Heart left ventricle (tissue), 16 donors: ENCODE measurements around the gene HGS. TPM values are rescaled to one million over a fixed set of nuclear protein-coding genes. Genes with fewer than 3 reads are reported as not detected.

Experiments used
- ATAC-seq, 4 donors: fragments of 200-7000 bp; cut with Tn5 transposase; one replicate each; pipeline ENCODE4 v1.9.1; 2020 to 2022; ENCODE audit warnings: moderate library complexity in 4 of 4, mild to moderate bottlenecking in 3 of 4, moderate number of reproducible peaks in 1 of 4
- DNase-seq, 5 donors: peaks; one replicate each; pipeline ENCODE4 v3.0.0-alpha.2; 2020
- H3K27ac ChIP-seq, 12 donors: fragments of 200-600 bp; sonication (generic) in 4 of 12; one replicate each; pipeline versions ENCODE4 v1.5.0 to v1.8.0; 2016 to 2022; ENCODE audit warnings: mild to moderate bottlenecking in 2 of 12
- H3K27me3 ChIP-seq, 9 donors: fragments of 200-600 bp; sonication (generic) in 2 of 9; one replicate each; pipeline versions ENCODE4 v1.5.1 to v1.8.0; 2016 to 2022; ENCODE audit warnings: mild to moderate bottlenecking in 3 of 9
- H3K36me3 ChIP-seq, 9 donors: fragments of 200-600 bp; sonication (generic) in 2 of 9; one replicate each; pipeline versions ENCODE4 v1.5.0 to v1.8.0; 2018 to 2022; ENCODE audit warnings: mild to moderate bottlenecking in 2 of 9
- H3K4me1 ChIP-seq, 12 donors: fragments of 200-600 bp; sonication (generic) in 4 of 12; one replicate each; pipeline versions ENCODE4 v1.5.0 to v1.8.0; 2016 to 2022; ENCODE audit warnings: mild to moderate bottlenecking in 3 of 12
- H3K4me3 ChIP-seq, 12 donors: fragments of 200-600 bp; sonication (generic) in 4 of 12; one replicate each; pipeline versions ENCODE4 v1.5.0 to v1.8.0; 2017 to 2022; ENCODE audit warnings: mild to moderate bottlenecking in 9 of 12, moderate library complexity in 4 of 12
- H3K9me3 ChIP-seq, 12 donors: fragments of 200-600 bp; sonication (generic) in 4 of 12; one replicate each; pipeline versions ENCODE4 v1.5.0 to v1.8.0; 2016 to 2022; ENCODE audit warnings: mild to moderate bottlenecking in 1 of 12
- CTCF ChIP-seq, 12 donors: fragments of 200-600 bp; sonication (generic) in 4 of 12; IDR thresholded peaks; one replicate each; pipeline versions ENCODE4 v1.5.0 to v1.8.0; 2018 to 2022; ENCODE audit warnings: antibody characterized with exemption in 12 of 12, mild to moderate bottlenecking in 5 of 12
- POLR2A ChIP-seq, 2 donors: fragments of 450-650 bp; IDR thresholded peaks; one replicate each; pipeline ENCODE4 v1.6.1; 2017; ENCODE audit warnings: antibody characterized with exemption in 2 of 2, mild to moderate bottlenecking in 2 of 2, moderate library complexity in 2 of 2
- WGBS, 4 donors: extraction: QIAGEN DNeasy Blood & Tissue Kit in 2 of 4; methylation state at CpG; one replicate each; pipeline versions ENCODE4 v1.1.5 to v1.1.7; 2013 to 2018; 5-methylcytosine and 5-hydroxymethylcytosine counted together
- intact Hi-C, 10 donors: fragments of 100-400 bp; cut with DNase I; formaldehyde crosslinking; loops; one replicate each; pipeline versions ENCODE4 v1.11.1 to v1.14.2; 2022
- polyA plus RNA-seq, 2 donors: library from polyadenylated mRNA; stranded (reverse); fragments of 200-250 nt; gene quantifications; one replicate each; pipeline ENCODE4 v1.2.3, GENCODE V29; 2013
- total RNA-seq, 9 donors: library from RNA; depleted of rRNA in 2 of 9; stranded (reverse); fragments of >200 nt in 2 of 9; fragmentation: NEBNext Ultra II Directional in 3 of 9; extraction: Animal tissue kit (Norgen Biotek cat#: 25700) in 3 of 9; gene quantifications; one replicate each; pipeline versions ENCODE4 v1.1.0 to v1.2.4, GENCODE V29; 2016 to 2023
- donor health status: ischemic (EF 13 %, LVEDD 7.1; RV severe dilation, severe dysfunction).
- donor health status: healthy with polysubstance abuse.
- donor health status: DM: no; HTN: yes; CAD: no.
- donor health status: DM: no; HTN: no; CAD: no.
- donor health status: ischemic (EF 25% LVEDD 6.9; RV normal size, moderate dysfunction).
- donor health status: ischemic (EF 25% LVEDD 5.7; RV mildly dilated, moderate dysfunction).
- donor health status: healthy.
- donor health status: DM: yes; HTN: yes; CAD: no.
- donor health status: ischemic (EF 35%, LVEDD 5.7; RV mildly dilated, moderate dysfunction).
- donor health status: nonischemic (EF 11% LVEDD 7.7; RV severe dilation, severe dysfunction).
- donor health status: DM: yes; HTN: yes; CAD: no.
- donor health status: PGD.
- donor health status: ischemic (EF 29% LVEDD 5.4; RV normal size, mild dysfunction).
- donor health status: nonischemic (EF 23%, LVEDD 6.1; RV moderate dilation, normal function).

HGS gene
- total and polyA plus RNA-seq, 11 donors = 37.4 to 90.8 (median 44.7) TPM

GRCh38 chr17:81733507-81734404 is 49.9 kb downstream of the HGS start:
- Histone ChIP-seq H3K27me3 (peaks cover 0 to 38% (median 0%) of the 10 kb centered on the region in 9 donors), H3K4me1 (peaks cover 0 to 31% (median 4%) of the 10 kb centered on the region in 12 donors), H3K27ac (no peak overlapping the region), H3K9me3 (no peaks in the 10 kb centered on the region), H3K36me3 (no peaks in the 10 kb centered on the region), H3K4me3 (no peak overlapping the region)
- DNase-seq = peak; percentile 79 to 91 (median 86)
- TF ChIP-seq POLR2A (IDR thresholded peaks at IDR 0.05) (no peak), CTCF (IDR thresholded peaks at IDR 0.05) (peak; percentile 81 to 96 (median 91))
- intact Hi-C loops = no loop called here
- ATAC-seq = peak; percentile 79 to 92 (median 90)
- 27 to 48% (median 45%) methylated on average over 23 to 32 of the region's 32 CpGs for WGBS, 4 donors

- H3K4me1 ChIP-seq = peaks cover 0 to 31% (median 4%) of the 10 kb centered on the region in 12 donors
Observed at GRCh38 chr17:81734405-81735263, 50.8 kb downstream of the HGS start.

GRCh38 chr17:81735264-81736102 is 51.7 kb downstream of the HGS start:
- H3K4me3 ChIP-seq = peak overlapping the region in 4 of 12 donors; percentile 3 to 20 (median 8)
- TF ChIP-seq POLR2A (IDR thresholded peaks at IDR 0.05) = no peak
- no peak for TF ChIP-seq CTCF (IDR thresholded peaks at IDR 0.05)
- peak in 3 of 4 donors; percentile 30 to 44 (median 31) for ATAC-seq

More at GRCh38 chr17:81734405-81735263, 50.8 kb downstream of the HGS start:
- 74 to 84% (median 80%) methylated on average over 7 to 35 of the region's 35 CpGs for WGBS, 4 donors
- Histone ChIP-seq H3K36me3 (no peaks in the 10 kb centered on the region), H3K27ac (no peak overlapping the region), H3K9me3 (no peaks in the 10 kb centered on the region), H3K4me3 (no peak overlapping the region), H3K27me3 (peaks cover 0 to 34% (median 0%) of the 10 kb centered on the region in 9 donors)
- DNase-seq = no peak
- TF ChIP-seq POLR2A (IDR thresholded peaks at IDR 0.05) (no peak), CTCF (IDR thresholded peaks at IDR 0.05) (no peak)
- intact Hi-C loops = no loop called here
- peak in 1 of 4 donors; percentile 2 for ATAC-seq

More at GRCh38 chr17:81735264-81736102, 51.7 kb downstream of the HGS start:
- H3K36me3 ChIP-seq = no peaks in the 10 kb centered on the region
- 22 to 38% (median 29%) methylated on average over 25 to 30 of the region's 30 CpGs for WGBS, 4 donors
- H3K27ac ChIP-seq = no peak overlapping the region
- H3K27me3 ChIP-seq = peaks cover 0 to 28% (median 0%) of the 10 kb centered on the region in 9 donors
- H3K4me1 ChIP-seq = peaks cover 0 to 27% (median 4%) of the 10 kb centered on the region in 12 donors
- intact Hi-C loops = no loop called here
- no peak for DNase-seq
- no peaks in the 10 kb centered on the region for H3K9me3 ChIP-seq
